ENCODE measurements around the gene INPP5A.

DNA sequence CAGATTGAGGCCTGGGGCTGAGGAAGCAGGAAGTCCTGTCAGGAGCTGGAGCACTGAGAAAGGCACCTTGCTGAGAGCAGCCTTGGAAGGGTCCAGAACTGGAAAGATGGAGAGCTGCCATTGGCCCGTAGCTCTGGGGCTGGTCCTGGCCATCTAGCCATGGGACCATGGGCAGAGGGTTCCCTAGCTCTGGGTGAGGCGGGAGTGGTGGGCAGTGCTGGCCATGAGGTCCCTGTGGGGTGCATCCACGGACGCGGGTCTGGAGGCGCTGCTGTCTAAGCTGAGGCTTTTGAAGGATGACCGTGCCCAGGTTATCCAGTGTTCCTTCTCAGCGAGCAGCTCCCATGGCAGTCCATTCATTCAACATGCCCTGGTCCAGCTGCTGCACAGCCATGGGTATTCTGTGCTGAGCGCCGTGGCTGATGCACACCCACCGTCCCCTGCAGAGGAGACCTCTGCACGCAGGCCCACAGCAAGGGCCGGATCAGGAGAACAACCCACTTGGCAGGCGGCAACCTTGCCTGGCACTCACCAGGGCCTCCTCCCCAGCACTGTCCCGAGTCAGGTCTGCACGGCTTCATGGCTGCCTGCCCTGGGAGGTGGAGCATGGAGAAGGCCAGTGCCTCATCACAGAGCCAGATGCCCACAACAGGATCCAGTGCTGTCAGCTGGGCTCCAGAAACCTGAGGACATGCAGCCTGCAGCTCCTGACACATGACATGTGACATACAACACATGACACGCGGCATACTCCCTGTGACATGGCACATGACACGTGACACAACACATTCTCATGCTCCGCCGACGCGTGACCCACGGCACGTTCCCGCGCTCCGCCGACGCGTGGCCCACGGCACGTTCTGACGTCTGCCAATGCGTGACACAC, 121.9 kb downstream of the INPP5A start:
- no peak for TF ChIP-seq CTCF (conservative IDR thresholded peaks at IDR 0.05)
- no peak for TF ChIP-seq ZFX (IDR thresholded peaks at IDR 0.05)
